Right kidney (tissue), 1 donor: ENCODE data around the gene SNX15.
"Not testable (repeated sequence)": the region's sequence is repeated elsewhere in the genome, so short reads cannot be mapped to it uniquely, and the experiment has no call there.

ENCODE experiments used
- DNase-seq: peaks from one replicate; pipeline ENCODE4 v3.0.0-alpha.2; 2016

SNX15 gene

GRCh38 chr11:65013888-65014725 lies 13.1 kb upstream of the SNX15 start, which contains the start of gene ARL2:
Gene ARL2, plus strand, starts transcription at chr11:65014160. Its CDS starts 48 bp downstream, at chr11:65014208.
- peak; percentile 99 for DNase-seq

- no peak for DNase-seq
Measured at GRCh38 chr11:65014726-65015227, 12.5 kb upstream of the SNX15 start.

GRCh38 chr11:65016705-65017104 lies 10.5 kb upstream of the SNX15 start:
- no peak for DNase-seq

- DNase-seq, result no peak
Measured at GRCh38 chr11:65017937-65018336, 9.3 kb upstream of the SNX15 start.

- DNase-seq, result no peak
Measured at GRCh38 chr11:65019824-65020223, 7.4 kb upstream of the SNX15 start.

- no peak for DNase-seq
Measured at GRCh38 chr11:65021003-65021402, 6.2 kb upstream of the SNX15 start.

GRCh38 chr11:65021509-65021908 lies 5.7 kb upstream of the SNX15 start:
- no peak for DNase-seq

- not testable (repeated sequence) for DNase-seq
Measured at GRCh38 chr11:65023502-65023901, 3.7 kb upstream of the SNX15 start.

- no peak for DNase-seq
Measured at GRCh38 chr11:65026810-65027209, 429 bp upstream of the SNX15 start.

GRCh38 chr11:65032216-65032615 lies 5.0 kb downstream of the SNX15 start:
- no peak for DNase-seq

GRCh38 chr11:65034423-65034822 lies 7.2 kb downstream of the SNX15 start:
- no peak for DNase-seq

- DNase-seq, result no peak
Measured at GRCh38 chr11:65035579-65035978, 8.3 kb downstream of the SNX15 start.

GRCh38 chr11:65036931-65037330 lies 9.7 kb downstream of the SNX15 start:
- no peak for DNase-seq

GRCh38 chr11:65040520-65040846 lies 13.2 kb downstream of the SNX15 start:
- no peak for DNase-seq

GRCh38 chr11:65040847-65041622 lies 13.8 kb downstream of the SNX15 start, which contains the start of gene SAC3D1:
Gene SAC3D1, plus strand, starts transcription at chr11:65041210. Its CDS starts 83 bp downstream, at chr11:65041293.
- peak; percentile 96 for DNase-seq

- DNase-seq, result no peak
Measured at GRCh38 chr11:65042891-65043290, 15.7 kb downstream of the SNX15 start.

GRCh38 chr11:65043881-65044501 lies 16.8 kb downstream of the SNX15 start:
- no peak for DNase-seq

GRCh38 chr11:65045061-65045460 lies 17.8 kb downstream of the SNX15 start:
- DNase-seq, result no peak

GRCh38 chr11:65045728-65046127 lies 18.5 kb downstream of the SNX15 start:
- DNase-seq, result no peak

- peak; percentile 41 for DNase-seq
Measured at GRCh38 chr11:65047581-65048422, 20.6 kb downstream of the SNX15 start.

GRCh38 chr11:65051398-65051858 lies 24.2 kb downstream of the SNX15 start:
- no peak for DNase-seq
